ENCODE data around the gene PUS1.

Gene PUS1

GRCh38 chr12:131920157-131920508 is 8.9 kb upstream of the PUS1 start:
- Histone ChIP-seq H3K27me3 (ENCODE audit: low read depth, low read length) (no peaks in the 10 kb centered on the region), H3K36me3 (replicated peaks; ENCODE audit: low read depth, low read length) (peaks cover 15% of the 10 kb centered on the region), H3K79me2 (ENCODE audit: low read length) (no peaks in the 10 kb centered on the region), H3K9me3 (ENCODE audit: insufficient read depth, low read length) (no peaks in the 10 kb centered on the region), H3K27ac (ENCODE audit: low read length) (no peak overlapping the region), H2AFZ (ENCODE audit: low read depth, low read length) (no peak overlapping the region), H3K4me3 (ENCODE audit: low read length) (no peak overlapping the region), H4K20me1 (ENCODE audit: insufficient read depth, low read length) (peaks cover 15% of the 10 kb centered on the region), H3K4me2 (ENCODE audit: low read length) (no peak overlapping the region), H3K9ac (ENCODE audit: low read length) (no peak overlapping the region), H3K4me1 (ENCODE audit: low read length) (peaks cover 23% of the 10 kb centered on the region)
- TF ChIP-seq CTCF (IDR thresholded peaks at IDR 0.05; ENCODE audit: low read depth, low read length) (no peak), EZH2phosphoT487 (IDR thresholded peaks at IDR 0.05; ENCODE audit: low read depth) (no peak)

- no peak for TF ChIP-seq EZH2phosphoT487 (IDR thresholded peaks at IDR 0.05; ENCODE audit: low read depth)
- Histone ChIP-seq H3K9ac (ENCODE audit: low read length) (no peak overlapping the region), H2AFZ (ENCODE audit: low read depth, low read length) (no peak overlapping the region)
Measured at GRCh38 chr12:131920902-131921840, 7.9 kb upstream of the PUS1 start.

GRCh38 chr12:131921866-131922769 is 7.0 kb upstream of the PUS1 start:
- Histone ChIP-seq H3K36me3 (replicated peaks; ENCODE audit: low read depth, low read length) (peaks cover 15% of the 10 kb centered on the region), H3K9me3 (ENCODE audit: insufficient read depth, low read length) (no peaks in the 10 kb centered on the region), H3K4me3 (ENCODE audit: low read length) (no peak overlapping the region), H3K9ac (ENCODE audit: low read length) (no peak overlapping the region), H4K20me1 (ENCODE audit: insufficient read depth, low read length) (peaks cover 15% of the 10 kb centered on the region), H3K4me1 (ENCODE audit: low read length) (peaks cover 23% of the 10 kb centered on the region), H3K79me2 (ENCODE audit: low read length) (no peaks in the 10 kb centered on the region), H3K4me2 (ENCODE audit: low read length) (no peak overlapping the region), H3K27me3 (ENCODE audit: low read depth, low read length) (no peaks in the 10 kb centered on the region), H3K27ac (ENCODE audit: low read length) (no peak overlapping the region), H2AFZ (ENCODE audit: low read depth, low read length) (no peak overlapping the region)
- TF ChIP-seq EZH2phosphoT487 (IDR thresholded peaks at IDR 0.05; ENCODE audit: low read depth) (no peak), CTCF (IDR thresholded peaks at IDR 0.05; ENCODE audit: low read depth, low read length) (no peak)

More at GRCh38 chr12:131920902-131921840, 7.9 kb upstream of the PUS1 start:
- Histone ChIP-seq H3K36me3 (replicated peaks; ENCODE audit: low read depth, low read length) (peaks cover 15% of the 10 kb centered on the region), H4K20me1 (ENCODE audit: insufficient read depth, low read length) (peaks cover 15% of the 10 kb centered on the region), H3K79me2 (ENCODE audit: low read length) (no peaks in the 10 kb centered on the region), H3K4me1 (ENCODE audit: low read length) (peaks cover 23% of the 10 kb centered on the region), H3K4me2 (ENCODE audit: low read length) (no peak overlapping the region), H3K4me3 (ENCODE audit: low read length) (no peak overlapping the region), H3K27ac (ENCODE audit: low read length) (no peak overlapping the region), H3K27me3 (ENCODE audit: low read depth, low read length) (no peaks in the 10 kb centered on the region), H3K9me3 (ENCODE audit: insufficient read depth, low read length) (no peaks in the 10 kb centered on the region)

- Histone ChIP-seq H3K79me2 (ENCODE audit: low read length) (no peaks in the 10 kb centered on the region), H3K4me3 (ENCODE audit: low read length) (no peak overlapping the region), H3K4me1 (ENCODE audit: low read length) (peaks cover 23% of the 10 kb centered on the region), H3K9ac (ENCODE audit: low read length) (no peak overlapping the region), H3K9me3 (ENCODE audit: insufficient read depth, low read length) (no peaks in the 10 kb centered on the region), H3K27ac (ENCODE audit: low read length) (no peak overlapping the region; the same call in 1 of the 2 replicates), H3K36me3 (replicated peaks; ENCODE audit: low read depth, low read length) (peaks cover 15% of the 10 kb centered on the region), H3K27me3 (ENCODE audit: low read depth, low read length) (no peaks in the 10 kb centered on the region), H3K4me2 (ENCODE audit: low read length) (peak overlapping the region; percentile 58; the same call in 1 of the 2 replicates), H2AFZ (ENCODE audit: low read depth, low read length) (no peak overlapping the region), H4K20me1 (ENCODE audit: insufficient read depth, low read length) (peaks cover 15% of the 10 kb centered on the region)
- no peak for TF ChIP-seq EZH2phosphoT487 (IDR thresholded peaks at IDR 0.05; ENCODE audit: low read depth)
- no peak for TF ChIP-seq CTCF (IDR thresholded peaks at IDR 0.05; ENCODE audit: low read depth, low read length)
Measured at GRCh38 chr12:131922772-131923171, 6.3 kb upstream of the PUS1 start.
